Trophoblast cell (in vitro differentiated cells and primary cell): Measurements from ENCODE around the gene LHPP.

Experiments used
- DNase-seq, 2 donors: peaks; one replicate each; pipeline ENCODE4 v3.0.0-alpha.2; 2016
- H2AFZ ChIP-seq: 2 replicates; pipeline ENCODE4 v1.6.1; 2013; ENCODE audit warnings: low read length, moderate library complexity, mild to moderate bottlenecking; ENCODE audit not compliant: insufficient read depth, poor library complexity
- H2AK5ac ChIP-seq: 2 replicates; pipeline ENCODE4 v1.6.1; 2013; ENCODE audit warnings: mild to moderate bottlenecking, low read length
- H2BK120ac ChIP-seq: 2 replicates; pipeline ENCODE4 v1.6.1; 2013; ENCODE audit warnings: low read length, mild to moderate bottlenecking, moderate library complexity; ENCODE audit not compliant: insufficient read depth, poor library complexity
- H2BK12ac ChIP-seq: 2 replicates; pipeline ENCODE4 v1.6.1; 2013; ENCODE audit warnings: mild to moderate bottlenecking, low read length, moderate library complexity
- H2BK5ac ChIP-seq: 2 replicates; pipeline ENCODE4 v1.6.1; 2013; ENCODE audit warnings: low read length, low read depth, moderate library complexity, mild to moderate bottlenecking; ENCODE audit not compliant: poor library complexity
- H3K14ac ChIP-seq: 2 replicates; pipeline ENCODE4 v1.6.1; 2013; ENCODE audit warnings: mild to moderate bottlenecking, low read length
- H3K18ac ChIP-seq: 2 replicates; pipeline ENCODE4 v1.6.1; 2013; ENCODE audit warnings: mild to moderate bottlenecking, low read length
- H3K23ac ChIP-seq: 2 replicates; pipeline ENCODE4 v1.6.1; 2013; ENCODE audit warnings: low read length
- H3K27ac ChIP-seq: 2 replicates; pipeline ENCODE4 v1.5.1; 2013; ENCODE audit warnings: low read depth, mild to moderate bottlenecking, inconsistent platforms, low read length, moderate library complexity
- H3K27me3 ChIP-seq: 2 replicates; pipeline ENCODE4 v1.6.1; 2013; ENCODE audit warnings: inconsistent platforms, mild to moderate bottlenecking, low read length, moderate library complexity; ENCODE audit not compliant: insufficient read depth
- H3K36me3 ChIP-seq, 2 experiments: 1 replicate in 1 of 2; 2 replicates in 1 of 2; pipeline ENCODE4 v1.6.1; 2013; ENCODE audit warnings: low read length in 2 of 2, mild to moderate bottlenecking in 2 of 2, moderate library complexity in 1 of 2; ENCODE audit not compliant: insufficient read depth in 2 of 2, control insufficient read depth in 1 of 2
- H3K4ac ChIP-seq: 2 replicates; pipeline ENCODE4 v1.6.1; 2013; ENCODE audit warnings: low read depth, mild to moderate bottlenecking, low read length, moderate library complexity
- H3K4me1 ChIP-seq, 2 experiments: 1 replicate in 1 of 2; 2 replicates in 1 of 2; pipeline ENCODE4 v1.6.1; 2013; ENCODE audit warnings: low read length in 2 of 2, mild to moderate bottlenecking in 2 of 2, moderate library complexity in 1 of 2; ENCODE audit not compliant: insufficient read depth in 2 of 2, control insufficient read depth in 1 of 2
- H3K4me2 ChIP-seq: 2 replicates; pipeline ENCODE4 v1.6.1; 2013; ENCODE audit warnings: inconsistent platforms, mild to moderate bottlenecking, low read length, moderate library complexity
- H3K4me3 ChIP-seq: 2 replicates; pipeline ENCODE4 v1.5.1; 2013; ENCODE audit warnings: mild to moderate bottlenecking, low read depth, low read length, inconsistent platforms
- H3K79me1 ChIP-seq: one replicate; pipeline ENCODE4 v1.6.1; 2013; ENCODE audit warnings: low read length
- H3K79me2 ChIP-seq: 2 replicates; pipeline ENCODE4 v1.6.1; 2013; ENCODE audit warnings: low read length, mild to moderate bottlenecking; ENCODE audit not compliant: control insufficient read depth, insufficient read depth, poor library complexity
- H3K9ac ChIP-seq: 2 replicates; pipeline ENCODE4 v1.6.1; 2013; ENCODE audit warnings: mild to moderate bottlenecking, low read length
- H3K9me3 ChIP-seq: 2 replicates; pipeline ENCODE4 v1.6.1; 2013; ENCODE audit warnings: low read depth, mild to moderate bottlenecking, control low read depth, inconsistent platforms, low read length; ENCODE audit not compliant: insufficient read depth
- H4K12ac ChIP-seq: 2 replicates; pipeline ENCODE4 v1.6.1; 2013; ENCODE audit warnings: low read depth, mild to moderate bottlenecking, low read length, moderate library complexity
- H4K8ac ChIP-seq: 2 replicates; pipeline ENCODE4 v1.6.1; 2013; ENCODE audit warnings: low read depth, mild to moderate bottlenecking, low read length, moderate library complexity
- H4K91ac ChIP-seq: one replicate; pipeline ENCODE4 v1.6.1; 2013; ENCODE audit warnings: low read depth, mild to moderate bottlenecking, low read length, moderate library complexity
- WGBS: extraction: QIAGEN DNeasy Blood & Tissue Kit; methylation state at CpG from one replicate; pipeline ENCODE4 v1.1.7; 2013; ENCODE audit warnings: missing lambda C conversion rate; ENCODE audit not compliant: insufficient read length, insufficient coverage; ENCODE audit errors: extremely low coverage; 5-methylcytosine and 5-hydroxymethylcytosine counted together

Gene LHPP

GRCh38 chr10:124564881-124565280, 103.3 kb downstream of the LHPP start:
- Histone ChIP-seq H3K18ac (no peak overlapping the region), H3K23ac (no peak overlapping the region), H3K9me3 (peaks cover 3% of the 10 kb centered on the region), H4K12ac (no peak overlapping the region), H3K79me2 (no peaks in the 10 kb centered on the region), H2BK120ac (no peak overlapping the region), H3K4ac (no peak overlapping the region), H3K27ac (no peak overlapping the region), H3K4me3 (no peak overlapping the region), H3K79me1 (no peaks in the 10 kb centered on the region), H3K36me3 (no peaks in the 10 kb centered on the region), H2AK5ac (no peak overlapping the region), H3K4me2 (no peak overlapping the region), H3K4me1 (peaks cover 3 to 17% of the 10 kb centered on the region in 2 experiments), H3K14ac (no peak overlapping the region), H2AFZ (no peak overlapping the region), H3K27me3 (no peaks in the 10 kb centered on the region), H4K91ac (no peak overlapping the region), H3K9ac (no peak overlapping the region), H2BK12ac (no peak overlapping the region), H4K8ac (no peak overlapping the region), H2BK5ac (no peak overlapping the region)
- no peak for DNase-seq
- WGBS = no CpG with 5 or more reads among the region's 9 CpGs

GRCh38 chr10:124565565-124566221, 104.1 kb downstream of the LHPP start:
- Histone ChIP-seq H3K79me2 (no peaks in the 10 kb centered on the region), H3K4me1 (peaks cover 3 to 17% of the 10 kb centered on the region in 2 experiments), H2BK5ac (no peak overlapping the region), H4K8ac (no peak overlapping the region), H2BK12ac (no peak overlapping the region), H4K91ac (no peak overlapping the region), H3K4me3 (no peak overlapping the region), H3K18ac (no peak overlapping the region), H3K14ac (no peak overlapping the region), H3K9ac (no peak overlapping the region), H3K36me3 (no peaks in the 10 kb centered on the region), H2BK120ac (no peak overlapping the region), H3K23ac (no peak overlapping the region), H3K27me3 (no peaks in the 10 kb centered on the region), H3K27ac (no peak overlapping the region), H4K12ac (no peak overlapping the region), H3K9me3 (peaks cover 3% of the 10 kb centered on the region), H3K4ac (no peak overlapping the region), H3K79me1 (no peaks in the 10 kb centered on the region), H2AFZ (no peak overlapping the region), H2AK5ac (no peak overlapping the region), H3K4me2 (no peak overlapping the region)
- no CpG with 5 or more reads among the region's 27 CpGs for WGBS
- peak; percentile 55 to 71 for DNase-seq

DNA sequence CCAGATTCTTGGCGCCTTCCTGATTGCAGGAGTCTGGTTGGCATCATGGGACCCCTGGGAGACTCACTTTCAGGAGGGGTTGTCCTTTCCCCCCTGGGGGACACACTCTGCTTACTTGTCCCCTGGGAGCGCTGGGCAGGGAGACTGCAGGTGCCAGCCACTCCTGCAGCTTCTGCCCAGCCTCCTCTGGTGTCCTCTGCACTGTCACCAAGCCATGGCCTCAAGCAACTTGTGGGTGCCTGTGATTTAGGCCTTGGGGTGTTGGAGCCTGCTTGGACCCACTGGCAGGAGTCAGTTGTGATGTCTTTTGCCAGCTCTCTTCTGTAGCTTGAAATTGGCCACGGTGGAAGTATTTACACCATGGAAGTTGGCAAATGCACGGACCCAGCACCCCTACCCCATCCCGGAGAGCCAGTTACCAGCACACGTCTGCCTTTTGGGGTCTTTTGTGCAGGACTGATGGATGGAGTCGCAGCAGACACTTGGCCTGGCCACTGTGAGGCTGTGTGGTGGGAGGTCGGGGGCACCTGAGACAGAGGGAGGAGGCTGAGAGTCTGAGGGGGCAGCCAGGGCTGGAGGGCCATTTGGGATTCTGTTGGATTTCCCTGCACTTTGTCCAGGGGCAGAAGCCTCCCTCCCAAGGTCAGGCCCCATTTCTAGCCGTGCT, 104.7 kb downstream of the LHPP start:
- Histone ChIP-seq H3K18ac (no peak overlapping the region), H3K9ac (no peak overlapping the region), H3K4ac (no peak overlapping the region), H2AK5ac (no peak overlapping the region), H3K23ac (no peak overlapping the region), H3K79me1 (no peaks in the 10 kb centered on the region), H3K36me3 (no peaks in the 10 kb centered on the region), H4K12ac (no peak overlapping the region), H3K79me2 (no peaks in the 10 kb centered on the region), H4K91ac (no peak overlapping the region), H3K4me3 (no peak overlapping the region), H4K8ac (no peak overlapping the region), H3K4me2 (no peak overlapping the region), H3K27me3 (no peaks in the 10 kb centered on the region), H3K27ac (no peak overlapping the region), H3K14ac (no peak overlapping the region), H3K4me1 (peaks cover 3 to 17% of the 10 kb centered on the region in 2 experiments), H2BK120ac (no peak overlapping the region), H3K9me3 (peaks cover under 1% of the 10 kb centered on the region), H2AFZ (no peak overlapping the region), H2BK12ac (no peak overlapping the region), H2BK5ac (no peak overlapping the region)
- DNase-seq = no peak
- WGBS = no CpG with 5 or more reads among the region's 9 CpGs

DNA sequence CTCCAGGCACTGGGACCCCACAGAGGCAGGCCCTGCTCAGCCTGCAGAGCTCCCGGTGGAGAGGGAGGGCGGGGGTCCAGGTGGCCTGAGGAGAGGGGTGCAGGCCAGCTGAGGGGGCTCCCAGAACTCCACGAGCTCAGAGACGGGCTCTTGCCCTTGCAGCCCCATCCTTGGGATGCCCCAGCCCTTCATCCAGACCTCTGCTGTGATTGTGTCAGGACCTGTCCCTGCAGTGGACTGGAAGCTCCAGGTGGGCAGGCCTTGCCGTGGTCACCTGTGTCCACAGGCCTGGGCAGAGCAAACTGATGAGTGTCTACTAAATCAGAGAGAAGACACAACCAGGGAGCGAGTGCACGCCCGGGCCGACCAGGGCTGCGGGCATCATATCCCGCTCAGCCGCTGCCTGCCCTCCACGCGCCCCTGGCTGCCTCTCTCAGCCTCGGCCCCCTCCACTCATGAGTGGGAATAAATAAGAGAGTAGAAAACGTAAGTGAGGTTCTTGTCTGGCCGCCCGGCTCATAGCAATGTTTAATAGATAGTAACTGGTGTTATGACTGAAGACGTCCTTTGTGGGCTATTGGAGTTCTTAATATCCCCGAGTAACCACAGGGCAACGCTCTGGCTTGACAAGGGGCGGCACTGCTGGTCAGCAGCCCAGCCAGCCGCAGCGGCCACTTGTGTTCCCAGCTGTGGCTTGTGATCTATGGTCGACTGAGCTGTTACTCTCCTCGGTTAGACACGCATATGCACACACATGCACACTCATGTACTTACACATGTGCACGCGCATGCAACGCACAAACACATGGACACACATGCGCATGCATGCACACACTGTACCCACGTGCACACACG, 105.6 kb downstream of the LHPP start:
- no peak overlapping the region for H3K9ac ChIP-seq
- H2AFZ ChIP-seq = no peak overlapping the region
- peaks cover 3 to 17% of the 10 kb centered on the region in 2 experiments for H3K4me1 ChIP-seq
- H3K18ac ChIP-seq = no peak overlapping the region
- no peak overlapping the region for H2AK5ac ChIP-seq
- no peaks in the 10 kb centered on the region for H3K79me1 ChIP-seq
- no peak overlapping the region for H4K12ac ChIP-seq
- peak overlapping the region; percentile 27 for H3K4me3 ChIP-seq
- DNase-seq = peak in 1 of 2 donors; percentile 30
- no peak overlapping the region for H3K27ac ChIP-seq
- H3K9me3 ChIP-seq = peaks cover 3% of the 10 kb centered on the region
- H3K27me3 ChIP-seq = no peaks in the 10 kb centered on the region
- no peaks in the 10 kb centered on the region for H3K36me3 ChIP-seq
- no peak overlapping the region for H4K8ac ChIP-seq
- no peak overlapping the region for H2BK12ac ChIP-seq
- no peak overlapping the region for H3K4ac ChIP-seq
- no peak overlapping the region for H4K91ac ChIP-seq
- no peaks in the 10 kb centered on the region for H3K79me2 ChIP-seq
- no peak overlapping the region for H3K23ac ChIP-seq
- H3K4me2 ChIP-seq = no peak overlapping the region
- no peak overlapping the region for H3K14ac ChIP-seq
- no peak overlapping the region for H2BK120ac ChIP-seq
- WGBS = no CpG with 5 or more reads among the region's 33 CpGs
- no peak overlapping the region for H2BK5ac ChIP-seq
